HuH-7.5 (cell line): ENCODE measurements around the gene SRSF6.
"Not testable (repeated sequence)": the region's sequence is repeated elsewhere in the genome, so short reads cannot be mapped to it uniquely, and the experiment has no call there.

Source experiments
- DNase-seq: peaks from one replicate; pipeline ENCODE4 v3.0.0; 2011; ENCODE audit warnings: low spot score

SRSF6 gene

DNA sequence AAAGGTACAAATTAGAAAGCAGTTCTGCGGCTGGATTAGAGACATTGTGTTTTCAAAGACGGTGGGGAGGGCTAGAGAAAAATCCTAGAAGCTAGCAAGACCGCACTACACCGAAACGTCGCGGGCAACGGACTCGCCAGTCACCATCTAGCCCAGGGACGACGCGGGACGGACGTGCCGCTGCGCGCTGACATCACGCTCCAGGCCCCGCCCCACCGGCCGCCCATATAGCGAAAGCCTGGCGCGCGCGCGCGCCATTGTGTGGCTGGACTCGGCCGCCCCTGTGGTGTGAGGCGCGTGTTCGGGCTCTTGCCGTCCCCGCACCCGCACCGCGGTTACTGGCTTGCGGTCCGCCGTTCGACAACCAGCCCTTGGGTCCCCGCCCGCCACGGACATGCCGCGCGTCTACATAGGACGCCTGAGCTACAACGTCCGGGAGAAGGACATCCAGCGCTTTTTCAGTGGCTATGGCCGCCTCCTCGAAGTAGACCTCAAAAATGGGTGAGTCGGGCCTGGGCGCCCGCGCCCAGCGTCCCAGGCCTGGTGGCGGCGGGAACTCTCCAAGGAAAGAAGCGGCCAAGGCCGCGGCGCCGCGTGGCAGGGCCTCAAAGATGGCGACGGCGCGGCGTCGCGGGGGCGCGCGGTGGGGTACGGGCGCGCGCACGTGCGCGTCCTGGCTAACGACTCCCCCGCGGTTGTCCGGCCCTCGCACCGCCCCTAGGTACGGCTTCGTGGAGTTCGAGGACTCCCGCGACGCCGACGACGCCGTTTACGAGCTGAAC lies at the start of gene SRSF6:
TSS of gene SRSF6 (plus strand) at position 257 of the 782 bp plus-strand sequence. CDS start at position 395, 138 bp downstream.
- DNase-seq, result peak; percentile 89

DNA sequence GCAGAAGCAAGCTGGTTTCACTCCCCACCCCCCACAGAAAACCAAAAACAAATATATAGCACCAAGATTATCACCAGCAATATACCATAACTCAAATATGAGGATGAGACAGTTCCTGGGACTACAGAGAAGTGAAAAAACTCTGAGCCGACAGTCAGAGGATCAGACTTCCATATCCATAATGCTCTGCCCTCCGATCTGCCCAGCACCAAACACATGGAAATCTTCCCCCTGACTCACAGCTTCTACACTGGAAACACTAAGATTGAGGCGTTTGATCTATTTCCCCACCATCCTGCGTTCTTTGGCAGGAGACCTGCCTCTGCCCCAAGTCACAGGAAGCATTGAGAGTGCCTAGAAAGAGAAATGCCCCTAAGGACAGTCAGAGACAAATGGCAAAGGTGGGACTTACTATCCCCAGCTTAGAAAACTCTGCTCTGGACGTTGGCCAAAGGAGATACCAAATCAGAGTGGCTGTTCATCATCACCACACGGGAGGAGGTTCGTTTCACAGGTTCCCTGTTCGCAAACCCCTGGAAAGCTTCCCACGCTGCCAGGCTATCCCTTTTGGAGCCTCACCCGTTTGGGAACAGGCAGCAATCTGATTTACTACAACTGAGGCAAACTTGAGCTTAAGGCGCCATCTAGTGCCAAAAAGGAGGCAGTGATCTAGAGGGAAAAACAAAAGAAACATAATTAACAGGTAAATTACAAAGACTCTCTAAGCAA lies 48.7 kb upstream of the SRSF6 start:
- DNase-seq, result no peak

GRCh38 chr20:43409577-43409913 lies 48.2 kb upstream of the SRSF6 start:
- no peak for DNase-seq

GRCh38 chr20:43415661-43416430 lies 41.9 kb upstream of the SRSF6 start:
- no peak for DNase-seq

- no peak for DNase-seq
These were observed 41.0 kb upstream of the SRSF6 start for GRCh38 chr20:43416591-43417228.

GRCh38 chr20:43420192-43420591 lies 37.5 kb upstream of the SRSF6 start:
- no peak for DNase-seq

DNA sequence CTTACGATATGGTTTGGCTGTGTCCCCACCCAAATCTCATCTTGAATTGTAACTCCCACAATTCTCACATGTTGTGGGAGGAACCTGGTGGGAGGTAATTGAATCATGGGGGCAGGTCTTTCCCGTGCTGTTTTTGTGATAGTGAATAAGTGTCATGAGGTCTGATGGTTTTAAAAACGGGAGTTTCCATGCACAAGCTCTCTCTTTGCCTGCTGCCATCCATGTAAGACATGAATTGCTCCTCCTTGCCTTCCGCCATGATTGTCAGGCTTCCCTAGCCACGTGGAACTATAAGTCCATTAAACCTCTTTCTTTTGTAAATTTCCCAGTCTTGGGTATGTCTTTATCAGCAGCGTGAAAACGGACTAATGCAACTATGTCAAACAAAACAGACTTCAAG lies 36.8 kb upstream of the SRSF6 start:
- DNase-seq, result not testable (repeated sequence)

- no peak for DNase-seq
These were observed 31.5 kb upstream of the SRSF6 start for GRCh38 chr20:43426172-43426571.

DNA sequence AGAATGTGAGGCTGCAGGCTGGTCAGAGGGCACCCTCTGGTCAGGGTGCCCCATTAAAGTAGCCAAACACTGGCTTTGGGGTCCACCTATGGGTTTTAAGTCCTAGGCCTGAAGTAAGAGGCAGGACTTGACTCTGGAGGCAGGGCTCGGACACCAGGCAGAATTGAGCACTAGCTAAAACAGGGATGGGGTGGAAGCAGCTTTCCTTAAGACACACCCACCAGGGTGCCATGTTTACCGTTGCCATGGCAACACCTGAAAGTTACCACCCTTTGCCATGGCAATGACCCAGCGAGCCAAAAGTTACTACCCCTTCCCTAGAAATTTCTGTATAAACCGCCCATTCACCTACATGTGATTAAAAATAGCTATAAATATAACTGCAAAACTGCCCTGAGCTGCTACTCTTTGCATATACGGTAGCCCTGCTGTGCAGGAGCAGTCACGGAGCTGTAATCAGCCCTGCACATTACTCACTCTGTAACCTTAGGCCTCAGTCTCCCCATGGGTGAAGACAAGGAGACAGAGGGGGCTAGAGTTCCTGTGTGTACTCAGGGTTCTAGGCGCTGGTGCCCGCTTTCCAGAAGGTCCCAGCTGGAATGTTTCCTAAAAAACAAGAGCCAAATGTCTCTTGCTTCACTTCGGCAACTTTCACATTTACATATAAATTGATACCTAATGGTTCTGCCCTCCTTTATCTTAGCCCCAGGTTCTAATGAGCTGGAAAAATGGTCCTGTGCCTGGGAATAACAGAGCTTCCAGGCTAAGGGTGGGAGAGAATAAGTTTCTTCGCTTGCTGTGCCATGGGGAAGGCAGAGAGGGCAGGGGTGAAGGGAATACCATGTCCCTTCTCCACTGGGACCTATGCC lies 27.2 kb upstream of the SRSF6 start:
- no peak for DNase-seq

- no peak for DNase-seq
These were observed 26.6 kb upstream of the SRSF6 start for GRCh38 chr20:43431134-43431519.

- no peak for DNase-seq
These were observed 25.2 kb upstream of the SRSF6 start for GRCh38 chr20:43432498-43432897.

DNA sequence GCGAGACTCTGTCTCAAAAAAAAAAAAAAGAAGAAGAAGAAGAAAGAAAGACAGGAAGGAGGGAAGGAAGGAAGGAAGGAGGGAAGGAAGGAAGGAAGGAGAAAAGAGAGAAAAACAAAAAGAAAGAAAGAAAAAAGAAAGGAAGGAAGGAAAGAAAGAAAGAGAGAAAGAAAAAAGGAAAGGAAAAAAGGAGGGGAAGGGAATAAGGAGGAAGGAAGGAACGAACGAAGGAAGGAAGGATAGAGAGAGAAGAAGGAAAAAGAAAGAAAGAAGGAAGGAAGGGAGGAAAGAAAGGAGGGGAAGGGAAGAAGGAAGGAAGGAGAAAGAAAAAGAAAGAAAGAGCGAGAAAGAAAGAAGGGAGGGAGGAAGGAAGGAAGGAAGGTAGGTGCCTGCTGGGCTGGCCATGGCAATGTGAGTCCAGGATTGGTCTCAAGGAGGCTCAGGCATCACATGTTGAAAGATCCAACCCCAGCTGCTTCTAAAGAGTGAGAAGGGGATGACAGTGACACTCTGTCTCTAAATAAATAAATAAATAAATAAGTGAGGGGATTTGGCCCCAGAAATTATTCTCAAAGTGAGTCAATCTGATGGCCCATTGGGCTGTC lies 24.3 kb upstream of the SRSF6 start:
- no peak for DNase-seq

- DNase-seq, result no peak
These were observed 23.1 kb upstream of the SRSF6 start for GRCh38 chr20:43434565-43434964.

GRCh38 chr20:43438578-43439316 lies 18.9 kb upstream of the SRSF6 start:
- no peak for DNase-seq

- DNase-seq, result no peak
These were observed 17.2 kb upstream of the SRSF6 start for GRCh38 chr20:43440531-43440930.

GRCh38 chr20:43442282-43442880 lies 15.3 kb upstream of the SRSF6 start:
- no peak for DNase-seq

GRCh38 chr20:43444107-43444506 lies 13.6 kb upstream of the SRSF6 start:
- no peak for DNase-seq

DNA sequence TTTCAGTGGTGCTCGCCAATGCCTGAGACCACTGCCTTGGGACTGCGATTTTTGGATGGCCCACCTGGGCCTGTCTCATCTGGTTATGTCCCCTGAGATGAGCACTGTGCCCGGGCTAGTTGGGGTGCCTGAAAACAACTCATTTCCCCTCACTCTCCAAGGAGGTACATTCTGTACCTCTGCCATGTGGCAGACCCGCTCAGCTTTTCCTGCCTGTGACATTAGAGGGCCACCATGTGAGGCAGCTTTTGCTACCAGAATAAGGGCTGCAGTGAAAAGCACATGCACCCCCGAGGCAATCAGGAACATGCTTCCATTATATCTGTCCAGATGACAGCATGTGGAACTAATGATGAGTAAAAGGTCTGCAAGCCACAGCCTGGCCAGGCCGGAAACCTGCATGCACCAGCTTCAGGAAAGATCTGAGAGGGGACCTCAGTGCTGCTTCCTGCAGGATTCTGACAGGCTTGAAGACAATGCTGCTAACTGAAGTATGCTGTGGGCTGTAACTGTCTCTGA lies 11.3 kb upstream of the SRSF6 start:
- no peak for DNase-seq

GRCh38 chr20:43448431-43448747 lies 9.3 kb upstream of the SRSF6 start:
- DNase-seq, result not testable (repeated sequence)
